GM23338 (cell line): Measurements from ENCODE around the gene PDCD10. TPM values are rescaled to one million over a fixed set of nuclear protein-coding genes. Genes with fewer than 3 reads are reported as not detected.

Source experiments
- ATAC-seq: fragments of 200-7000 bp; cut with Tn5 transposase; 3 replicates; pipeline ENCODE4 v1.9.1; 2020
- DNase-seq: peaks from one replicate; pipeline ENCODE4 v3.0.0-alpha.2; 2015; ENCODE audit warnings: low spot score
- H2AFZ ChIP-seq: fragments of 200-600 bp; sonication (generic); 2 replicates; pipeline ENCODE4 v1.8.0; 2016; ENCODE audit warnings: antibody characterized with exemption, mild to moderate bottlenecking, moderate library complexity
- H3F3A ChIP-seq: fragments of 200-600 bp; sonication (generic); replicated peaks from 2 replicates; pipeline ENCODE4 v1.8.0; 2017; ENCODE audit warnings: antibody characterized with exemption, mixed run types, low read depth
- H3K27ac ChIP-seq: fragments of 200-600 bp; sonication (generic); 2 replicates; pipeline ENCODE4 v1.6.1; 2016; ENCODE audit warnings: low read depth
- H3K27me3 ChIP-seq: fragments of 200-600 bp; sonication (generic); 2 replicates; pipeline ENCODE4 v1.8.0; 2016; ENCODE audit warnings: mild to moderate bottlenecking, mixed run types, moderate library complexity; ENCODE audit not compliant: insufficient read depth
- H3K36me3 ChIP-seq: fragments of 200-600 bp; sonication (generic); 2 replicates; pipeline ENCODE4 v1.8.0; 2016; ENCODE audit warnings: mild to moderate bottlenecking; ENCODE audit not compliant: insufficient read depth
- H3K4me1 ChIP-seq: fragments of 200-600 bp; sonication (generic); 2 replicates; pipeline ENCODE4 v1.8.0; 2016; ENCODE audit warnings: mild to moderate bottlenecking, moderate library complexity; ENCODE audit not compliant: insufficient read depth
- H3K4me2 ChIP-seq: fragments of 200-600 bp; sonication (generic); 2 replicates; pipeline ENCODE4 v1.7.1; 2017; ENCODE audit warnings: mixed run types
- H3K4me3 ChIP-seq: fragments of 200-600 bp; sonication (generic); 2 replicates; pipeline ENCODE4 v1.6.1; 2016; ENCODE audit warnings: mixed run types
- H3K79me2 ChIP-seq: fragments of 200-600 bp; sonication (generic); replicated peaks from 2 replicates; pipeline ENCODE4 v1.8.0; 2017; ENCODE audit warnings: mild to moderate bottlenecking; ENCODE audit not compliant: insufficient read depth
- H3K9me2 ChIP-seq: fragments of 200-600 bp; sonication (generic); 2 replicates; pipeline ENCODE4 v1.8.0; 2017; ENCODE audit not compliant: insufficient read depth
- H4K20me1 ChIP-seq: fragments of 200-600 bp; sonication (generic); replicated peaks from 2 replicates; pipeline ENCODE4 v1.8.0; 2017; ENCODE audit warnings: mild to moderate bottlenecking; ENCODE audit not compliant: insufficient read depth
- H3K27ac Mint-ChIP-seq: 2 replicates; pipeline ENCODE4 v1.8.0; 2020; ENCODE audit warnings: inconsistent platforms, mild to moderate bottlenecking, moderate library complexity, mixed read lengths
- H3K27me3 Mint-ChIP-seq: 3 replicates; pipeline ENCODE4 v1.8.0; 2022; ENCODE audit warnings: low read depth, mild to moderate bottlenecking, moderate library complexity, mixed read lengths, inconsistent platforms; ENCODE audit not compliant: insufficient read depth, poor library complexity
- H3K36me3 Mint-ChIP-seq: 3 replicates; pipeline ENCODE4 v1.8.0; 2021; ENCODE audit warnings: low read depth, mild to moderate bottlenecking, inconsistent platforms, moderate library complexity, mixed read lengths
- H3K4me1 Mint-ChIP-seq: 3 replicates; pipeline ENCODE4 v1.8.0; 2020; ENCODE audit warnings: mild to moderate bottlenecking, inconsistent platforms, mixed read lengths
- H3K4me3 Mint-ChIP-seq: 3 replicates; pipeline ENCODE4 v1.8.0; 2021; ENCODE audit warnings: moderate library complexity, mild to moderate bottlenecking, inconsistent platforms, mixed read lengths
- H3K9me3 Mint-ChIP-seq: 3 replicates; pipeline ENCODE4 v1.8.0; 2020; ENCODE audit warnings: moderate library complexity, mild to moderate bottlenecking, inconsistent platforms, mixed read lengths
- CREB1 ChIP-seq: fragments of 250-450 bp; sonication (Bioruptor Pico); IDR thresholded peaks from 2 replicates; pipeline ENCODE4 v1.5.0; 2020; ENCODE audit warnings: low read depth, mild to moderate bottlenecking, moderate library complexity
- EZH2 ChIP-seq: fragments of 200-600 bp; sonication (generic); IDR thresholded peaks from one replicate; pipeline ENCODE4 v1.8.0; 2017; ENCODE audit warnings: antibody characterized with exemption, mild to moderate bottlenecking, low read depth; ENCODE audit not compliant: unreplicated experiment
- JUNB ChIP-seq: IDR thresholded peaks from one replicate; pipeline ENCODE4 v1.6.1; 2016; ENCODE audit warnings: antibody characterized with exemption; ENCODE audit not compliant: unreplicated experiment
- ZNF114 ChIP-seq: fragments of 250-450 bp; sonication (Bioruptor Pico); IDR thresholded peaks from 2 replicates; pipeline ENCODE4 v1.5.0; 2020; ENCODE audit warnings: mild to moderate bottlenecking, moderate library complexity
- polyA plus RNA-seq: library from polyadenylated mRNA; unstranded; fragments of >200 nt; fragmentation: Nextera tagmentation; extraction: Ambion mirVana; gene quantifications from 2 replicates; pipeline ENCODE4 v1.2.1, GENCODE V29; 2016
- total RNA-seq: library from RNA; depleted of rRNA; stranded (reverse); fragments of >200 nt; shearing (Covaris generic); gene quantifications from 2 replicates; pipeline ENCODE4 v1.2.3, GENCODE V29; 2014
- TF ChIP-seq, protein P1 (sequence below): IDR thresholded peaks from 2 replicates; pipeline ENCODE4 v1.6.1; 2016; ENCODE audit warnings: antibody characterized with exemption
- TF ChIP-seq, protein P2 (sequence below): IDR thresholded peaks from one replicate; pipeline ENCODE4 v1.6.1; 2018; ENCODE audit warnings: antibody characterized with exemption; ENCODE audit not compliant: unreplicated experiment
- TF ChIP-seq, protein P3 (sequence below), 2 experiments: fragments of 200-600 bp in 1 of 2; sonication (generic) in 1 of 2; conservative IDR thresholded peaks; 2 replicates each; pipeline versions ENCODE4 v1.5.1 to v1.6.1; 2016 to 2017; ENCODE audit warnings: antibody characterized with exemption in 2 of 2, low read depth in 2 of 2, mild to moderate bottlenecking in 2 of 2, moderate library complexity in 1 of 2

The PDCD10 gene
- total and polyA plus RNA-seq, 2 experiments from 2014 or later = 95.2 to 125 TPM

DNA sequence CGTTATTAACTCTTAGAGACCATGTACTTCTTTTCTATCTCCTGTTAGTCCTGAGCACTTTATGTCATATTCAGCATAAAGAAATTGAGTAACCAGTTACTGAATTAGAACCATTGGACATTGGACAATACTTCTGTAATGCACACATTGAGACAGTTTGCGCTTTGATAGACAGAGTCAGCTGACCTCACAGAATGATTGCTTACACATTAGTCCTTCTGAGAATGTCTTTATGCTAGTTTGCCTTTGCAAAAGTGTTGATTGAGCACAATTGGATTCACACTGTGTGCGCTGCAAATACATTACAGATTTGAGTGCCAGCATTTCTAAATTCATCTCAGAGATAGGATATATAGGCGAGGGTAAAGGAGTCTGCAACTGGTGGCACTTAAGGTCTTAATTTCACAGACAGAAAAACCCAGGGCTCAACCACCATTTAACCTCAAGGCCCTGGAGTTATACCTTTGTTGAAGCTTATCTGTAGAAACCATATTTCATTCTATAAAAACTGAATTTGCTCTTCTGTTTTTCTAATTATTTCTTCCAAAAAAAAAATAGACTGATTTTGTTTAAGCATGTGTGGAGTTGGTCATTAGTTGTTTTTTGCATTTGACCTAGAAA, 4.6 kb upstream of the PDCD10 start (continued):
- TF ChIP-seq, protein P1, sequence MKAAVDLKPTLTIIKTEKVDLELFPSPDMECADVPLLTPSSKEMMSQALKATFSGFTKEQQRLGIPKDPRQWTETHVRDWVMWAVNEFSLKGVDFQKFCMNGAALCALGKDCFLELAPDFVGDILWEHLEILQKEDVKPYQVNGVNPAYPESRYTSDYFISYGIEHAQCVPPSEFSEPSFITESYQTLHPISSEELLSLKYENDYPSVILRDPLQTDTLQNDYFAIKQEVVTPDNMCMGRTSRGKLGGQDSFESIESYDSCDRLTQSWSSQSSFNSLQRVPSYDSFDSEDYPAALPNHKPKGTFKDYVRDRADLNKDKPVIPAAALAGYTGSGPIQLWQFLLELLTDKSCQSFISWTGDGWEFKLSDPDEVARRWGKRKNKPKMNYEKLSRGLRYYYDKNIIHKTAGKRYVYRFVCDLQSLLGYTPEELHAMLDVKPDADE = no peak
- TF ChIP-seq CREB1 (no peak), ZNF114 (CRISPR knock-in tag) (no peak)
- TF ChIP-seq, protein P2, sequence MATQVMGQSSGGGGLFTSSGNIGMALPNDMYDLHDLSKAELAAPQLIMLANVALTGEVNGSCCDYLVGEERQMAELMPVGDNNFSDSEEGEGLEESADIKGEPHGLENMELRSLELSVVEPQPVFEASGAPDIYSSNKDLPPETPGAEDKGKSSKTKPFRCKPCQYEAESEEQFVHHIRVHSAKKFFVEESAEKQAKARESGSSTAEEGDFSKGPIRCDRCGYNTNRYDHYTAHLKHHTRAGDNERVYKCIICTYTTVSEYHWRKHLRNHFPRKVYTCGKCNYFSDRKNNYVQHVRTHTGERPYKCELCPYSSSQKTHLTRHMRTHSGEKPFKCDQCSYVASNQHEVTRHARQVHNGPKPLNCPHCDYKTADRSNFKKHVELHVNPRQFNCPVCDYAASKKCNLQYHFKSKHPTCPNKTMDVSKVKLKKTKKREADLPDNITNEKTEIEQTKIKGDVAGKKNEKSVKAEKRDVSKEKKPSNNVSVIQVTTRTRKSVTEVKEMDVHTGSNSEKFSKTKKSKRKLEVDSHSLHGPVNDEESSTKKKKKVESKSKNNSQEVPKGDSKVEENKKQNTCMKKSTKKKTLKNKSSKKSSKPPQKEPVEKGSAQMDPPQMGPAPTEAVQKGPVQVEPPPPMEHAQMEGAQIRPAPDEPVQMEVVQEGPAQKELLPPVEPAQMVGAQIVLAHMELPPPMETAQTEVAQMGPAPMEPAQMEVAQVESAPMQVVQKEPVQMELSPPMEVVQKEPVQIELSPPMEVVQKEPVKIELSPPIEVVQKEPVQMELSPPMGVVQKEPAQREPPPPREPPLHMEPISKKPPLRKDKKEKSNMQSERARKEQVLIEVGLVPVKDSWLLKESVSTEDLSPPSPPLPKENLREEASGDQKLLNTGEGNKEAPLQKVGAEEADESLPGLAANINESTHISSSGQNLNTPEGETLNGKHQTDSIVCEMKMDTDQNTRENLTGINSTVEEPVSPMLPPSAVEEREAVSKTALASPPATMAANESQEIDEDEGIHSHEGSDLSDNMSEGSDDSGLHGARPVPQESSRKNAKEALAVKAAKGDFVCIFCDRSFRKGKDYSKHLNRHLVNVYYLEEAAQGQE = no peak

DNA sequence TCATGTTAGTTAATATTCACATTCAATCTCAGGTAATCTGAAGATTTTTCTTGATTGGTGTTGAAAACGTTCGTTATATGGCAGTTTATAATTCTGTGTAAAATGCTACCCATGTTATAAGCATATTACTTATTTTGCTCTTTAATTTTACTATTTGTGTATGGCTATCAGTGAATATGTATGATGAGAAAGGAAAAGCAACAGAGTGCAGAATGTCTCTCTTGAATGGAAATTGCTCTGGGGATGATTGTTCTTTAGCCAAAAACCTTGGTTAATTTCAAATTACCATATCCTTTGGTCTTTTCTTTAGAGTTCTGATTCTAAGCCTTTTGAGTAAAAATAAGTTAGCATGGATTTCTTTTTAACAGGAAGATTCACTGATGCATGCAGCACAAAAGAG, 3.3 kb upstream of the PDCD10 start:
- H3K27ac ChIP-seq = no peak overlapping the region
- H3K4me3 Mint-ChIP-seq = no peak overlapping the region
- H3K79me2 ChIP-seq = peaks cover 74% of the 10 kb centered on the region
- H3K4me3 ChIP-seq = no peak overlapping the region
- no peaks in the 10 kb centered on the region for H3K36me3 Mint-ChIP-seq
- ATAC-seq (no peak), DNase-seq (no peak)
- 0 out of 2 replicates have a peak, but pooled peaks cover 2% of the 10 kb centered on the region for H4K20me1 ChIP-seq
- no peak overlapping the region for H3K27ac Mint-ChIP-seq
- H3K4me1 ChIP-seq = peaks cover 15% of the 10 kb centered on the region
- no peak overlapping the region for H2AFZ ChIP-seq
- H3K27me3 Mint-ChIP-seq = no peaks in the 10 kb centered on the region
- TF ChIP-seq EZH2 = no peak
- no peak for TF ChIP-seq JUNB
- TF ChIP-seq, protein P3, sequence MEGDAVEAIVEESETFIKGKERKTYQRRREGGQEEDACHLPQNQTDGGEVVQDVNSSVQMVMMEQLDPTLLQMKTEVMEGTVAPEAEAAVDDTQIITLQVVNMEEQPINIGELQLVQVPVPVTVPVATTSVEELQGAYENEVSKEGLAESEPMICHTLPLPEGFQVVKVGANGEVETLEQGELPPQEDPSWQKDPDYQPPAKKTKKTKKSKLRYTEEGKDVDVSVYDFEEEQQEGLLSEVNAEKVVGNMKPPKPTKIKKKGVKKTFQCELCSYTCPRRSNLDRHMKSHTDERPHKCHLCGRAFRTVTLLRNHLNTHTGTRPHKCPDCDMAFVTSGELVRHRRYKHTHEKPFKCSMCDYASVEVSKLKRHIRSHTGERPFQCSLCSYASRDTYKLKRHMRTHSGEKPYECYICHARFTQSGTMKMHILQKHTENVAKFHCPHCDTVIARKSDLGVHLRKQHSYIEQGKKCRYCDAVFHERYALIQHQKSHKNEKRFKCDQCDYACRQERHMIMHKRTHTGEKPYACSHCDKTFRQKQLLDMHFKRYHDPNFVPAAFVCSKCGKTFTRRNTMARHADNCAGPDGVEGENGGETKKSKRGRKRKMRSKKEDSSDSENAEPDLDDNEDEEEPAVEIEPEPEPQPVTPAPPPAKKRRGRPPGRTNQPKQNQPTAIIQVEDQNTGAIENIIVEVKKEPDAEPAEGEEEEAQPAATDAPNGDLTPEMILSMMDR (conservative IDR thresholded peaks at IDR 0.05; ENCODE audit: low read depth in 2 of 2) = no peak
- H3K9me3 Mint-ChIP-seq = no peaks in the 10 kb centered on the region
- H3F3A ChIP-seq = no peaks in the 10 kb centered on the region; the same call in 1 of the 2 replicates
- H3K36me3 ChIP-seq = no peaks in the 10 kb centered on the region
- no peaks in the 10 kb centered on the region for H3K27me3 ChIP-seq
- no peak overlapping the region for H3K4me2 ChIP-seq
- peaks cover 13% of the 10 kb centered on the region for H3K4me1 Mint-ChIP-seq
- no peaks in the 10 kb centered on the region for H3K9me2 ChIP-seq
